IPS DF 4.7 (cell line): ENCODE results near the gene DIDO1.
"Not testable (repeated sequence)": the region's sequence is repeated elsewhere in the genome, so short reads cannot be mapped to it uniquely, and the experiment has no call there.

Source experiments
- DNase-seq: peaks from one replicate; pipeline ENCODE4 v3.0.0-alpha.2; 2013; ENCODE audit warnings: low spot score; ENCODE audit errors: extremely low read depth

The DIDO1 gene

GRCh38 chr20:62880147-62880934 is 46.0 kb downstream of the DIDO1 start:
- DNase-seq, result no peak

DNA sequence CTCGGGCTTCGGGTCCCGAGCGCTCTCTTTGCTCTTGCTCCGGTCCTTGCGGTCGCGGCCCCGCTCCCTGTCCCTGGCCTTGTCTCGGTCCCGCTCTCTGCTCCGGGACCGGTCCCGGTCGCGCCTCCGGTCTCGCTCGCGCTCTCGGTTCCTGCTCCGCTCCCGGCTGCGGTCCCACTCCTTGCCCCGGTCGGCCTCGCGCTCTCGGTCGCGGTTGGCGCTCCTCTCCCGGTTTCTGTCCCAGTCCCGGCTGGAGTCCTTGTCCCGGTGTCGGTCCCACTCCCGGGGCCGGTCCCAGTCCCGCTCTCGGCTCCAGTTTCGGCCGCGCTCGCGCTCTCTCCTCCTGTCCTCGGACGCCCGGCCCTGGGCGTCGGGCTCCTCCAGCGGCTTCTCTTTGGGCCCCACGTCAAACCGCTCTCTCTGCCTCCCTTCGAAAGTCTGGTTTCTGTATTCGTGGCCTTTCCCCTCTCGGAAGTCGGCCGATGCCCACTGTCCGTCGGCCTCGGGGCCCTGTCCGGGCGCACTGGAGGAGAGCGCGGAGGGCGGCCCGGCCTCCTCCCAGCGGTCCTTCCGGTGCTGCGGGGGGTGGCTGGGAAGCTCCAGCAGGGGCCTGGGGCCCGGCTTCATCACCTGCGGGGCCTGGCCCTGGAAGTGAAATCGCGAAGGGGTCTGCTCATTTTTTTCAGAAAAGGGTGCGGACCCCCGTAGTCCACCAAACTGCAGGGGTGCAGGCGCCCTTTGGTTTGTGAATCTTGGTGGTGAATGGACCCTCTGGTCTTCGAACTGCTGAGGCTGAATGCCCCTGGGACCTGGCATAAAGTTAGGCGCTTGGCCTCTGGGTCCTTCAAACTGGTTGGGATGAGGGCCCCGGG is 46.8 kb downstream of the DIDO1 start:
- no peak for DNase-seq

DNA sequence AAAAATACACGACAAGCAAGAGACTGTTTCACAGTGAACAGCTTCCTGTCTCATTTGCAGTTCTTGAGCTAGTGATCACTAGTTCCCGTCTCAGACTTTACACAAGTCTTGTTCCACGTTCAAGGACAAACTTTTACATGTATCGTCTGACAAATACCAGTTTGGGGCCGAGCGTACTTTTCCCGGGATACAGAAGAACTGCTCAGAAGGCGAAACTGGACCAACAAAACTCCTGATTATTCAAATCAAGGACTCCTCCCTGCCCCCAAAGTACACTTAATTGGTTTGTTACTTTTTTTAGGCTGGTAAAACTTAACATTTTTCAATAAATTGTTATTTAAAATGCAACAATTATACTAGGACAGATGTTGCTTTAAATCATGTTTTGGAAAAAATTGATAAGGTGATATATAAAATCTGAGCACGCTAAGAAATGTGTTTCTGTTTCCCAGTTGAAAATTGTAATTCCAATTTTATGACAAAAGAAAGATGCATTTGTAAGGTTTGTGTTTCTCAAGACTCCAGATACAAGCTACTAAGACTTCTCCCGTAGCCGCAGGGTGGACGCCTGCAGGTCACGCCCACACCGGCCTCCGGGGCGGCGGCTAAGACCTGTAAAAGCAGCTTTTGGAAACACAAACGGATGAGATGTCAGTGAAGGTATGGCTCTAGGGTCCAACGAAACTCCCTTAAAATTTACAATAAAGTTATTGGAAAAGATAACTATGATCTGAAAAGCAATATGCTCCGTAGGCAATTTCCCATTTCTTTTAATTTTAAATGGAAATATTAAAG is 47.9 kb downstream of the DIDO1 start:
- DNase-seq, result no peak

GRCh38 chr20:62876902-62877816 is 49.1 kb downstream of the DIDO1 start:
- DNase-seq, result no peak

DNA sequence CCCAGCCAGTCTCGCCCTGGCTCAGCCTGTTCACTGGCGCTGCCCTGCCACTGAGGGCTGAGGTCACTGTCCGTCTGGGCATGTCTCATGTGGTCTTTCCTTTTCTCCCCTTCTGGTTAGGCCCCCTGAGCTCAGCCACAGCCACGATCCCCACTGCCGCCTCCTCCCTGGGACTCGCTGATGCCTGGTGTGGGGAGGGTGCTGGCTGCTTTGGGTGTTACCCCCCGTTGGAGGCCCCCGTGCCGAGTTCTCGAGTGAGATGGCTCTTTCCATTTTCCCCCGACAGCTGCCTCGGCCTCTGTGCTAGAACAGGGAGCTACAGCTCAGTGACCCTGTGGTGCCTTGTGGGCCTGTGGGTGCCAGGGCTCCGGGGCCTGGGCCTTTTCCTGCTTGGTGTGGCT is 49.8 kb downstream of the DIDO1 start:
- DNase-seq, result no peak

DNA sequence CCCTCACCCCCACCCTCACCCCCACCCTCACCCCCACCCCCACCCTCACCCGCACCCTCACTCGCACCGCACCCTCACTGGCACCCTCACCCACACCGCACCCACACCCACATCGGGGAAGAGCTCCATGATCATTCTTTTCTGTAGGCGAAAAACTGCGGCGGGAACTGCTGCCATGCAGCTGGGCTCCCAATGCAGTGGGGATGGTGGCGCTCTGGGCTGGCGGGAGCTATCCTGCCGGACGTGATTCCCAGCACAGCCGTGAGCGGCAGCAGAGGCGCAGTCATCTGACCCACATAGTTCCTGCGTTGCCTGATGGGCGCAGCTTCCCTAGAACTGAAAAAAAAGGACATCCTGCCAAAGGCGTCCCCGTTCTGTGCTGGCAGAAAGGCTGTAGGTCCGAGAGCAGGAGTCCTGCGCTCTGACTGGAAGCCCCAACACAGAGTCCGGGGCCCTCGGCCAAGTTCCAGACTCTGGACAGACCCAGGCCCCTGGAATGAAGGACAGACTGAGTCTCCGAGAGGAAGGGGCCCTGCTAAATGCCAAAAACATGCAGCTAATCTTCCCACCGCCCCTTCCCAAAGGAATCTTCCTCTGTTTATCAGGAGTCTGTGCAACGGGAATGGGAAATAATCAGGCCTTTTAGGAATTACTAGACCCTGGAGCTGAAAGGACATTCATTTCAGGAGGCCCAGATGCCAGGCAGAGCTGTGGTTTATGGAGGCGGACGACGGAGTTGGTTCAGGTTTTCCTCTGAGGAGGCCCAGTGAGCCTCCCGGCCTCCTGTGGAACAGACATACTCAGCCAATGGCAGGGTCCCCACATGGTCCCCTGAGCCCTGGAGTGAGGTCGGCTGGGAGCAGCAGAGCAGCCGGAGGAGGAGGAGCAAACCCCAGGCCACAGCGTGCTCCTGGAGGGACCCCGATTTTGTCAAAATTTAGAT is 50.6 kb downstream of the DIDO1 start:
- no peak for DNase-seq

- no peak for DNase-seq
Observed at GRCh38 chr20:62874964-62875344, 51.4 kb downstream of the DIDO1 start.

DNA sequence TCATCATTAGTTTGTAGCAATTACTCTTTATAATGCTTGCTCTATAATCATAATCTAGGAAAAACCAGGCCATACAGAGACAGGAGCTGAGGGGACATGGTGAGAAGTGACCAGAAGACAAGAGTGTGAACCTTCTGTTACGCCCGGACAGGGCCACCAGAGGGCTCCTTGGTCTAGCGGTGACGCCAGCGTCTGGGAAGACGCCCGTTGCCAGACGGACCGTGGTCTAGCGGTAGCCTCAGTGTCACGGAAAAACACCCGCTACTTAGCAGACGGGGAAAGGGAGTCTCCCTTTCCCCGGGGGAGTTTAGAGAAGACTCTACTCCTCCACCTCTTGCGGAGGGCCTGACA is 52.6 kb downstream of the DIDO1 start:
- DNase-seq, result not testable (repeated sequence)

DNA sequence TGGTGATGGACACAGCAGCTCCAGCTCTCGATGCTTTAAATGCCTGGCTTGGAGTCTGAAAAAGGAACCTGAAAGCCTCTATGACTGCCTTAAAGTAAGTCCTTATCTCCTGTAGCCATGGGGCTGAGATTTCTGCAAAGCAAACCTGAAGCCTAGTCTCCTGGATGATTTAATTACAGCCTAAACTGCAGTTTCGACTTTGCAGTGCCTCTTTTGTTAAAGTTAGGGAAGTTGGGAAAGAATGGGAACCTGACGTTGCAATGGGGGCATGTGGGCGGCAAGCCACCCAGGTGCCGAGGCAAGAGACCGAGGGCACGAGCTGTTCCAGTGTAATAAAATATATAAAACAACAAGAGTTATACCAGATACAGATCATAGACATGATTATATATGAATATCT is 53.0 kb downstream of the DIDO1 start:
- no peak for DNase-seq

- DNase-seq, result no peak
Observed at GRCh38 chr20:62872862-62873261, 53.4 kb downstream of the DIDO1 start.

DNA sequence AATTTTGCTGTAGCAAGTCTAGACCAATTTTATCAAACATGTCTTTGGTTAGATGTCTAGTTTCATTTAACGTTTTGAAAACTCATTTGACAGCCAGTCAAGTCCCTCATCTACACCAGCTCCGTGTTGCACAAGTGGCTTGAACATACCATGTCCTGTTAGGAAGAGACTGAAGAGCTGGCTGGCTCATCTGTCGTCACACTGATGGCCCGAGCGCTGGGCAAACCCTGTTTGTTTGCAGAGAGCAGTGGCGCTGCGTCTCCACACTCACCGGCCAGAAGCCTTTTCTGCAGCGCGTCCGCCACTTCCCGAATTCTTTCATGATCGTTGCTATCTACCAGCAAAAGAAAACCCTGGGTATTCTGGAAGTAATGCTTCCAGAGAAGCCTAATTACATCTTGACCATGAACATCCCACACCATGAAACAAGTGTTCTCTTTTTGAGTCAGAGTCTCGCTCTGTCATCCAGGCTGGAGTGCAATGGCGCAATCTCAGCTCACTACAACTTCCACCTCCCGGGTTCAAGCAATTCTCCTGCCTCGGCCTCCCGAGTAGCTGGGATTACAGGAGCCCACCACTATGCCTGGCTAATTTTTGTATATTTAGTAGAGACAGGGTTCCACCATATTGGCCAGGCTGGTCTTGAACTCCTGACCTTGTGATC is 54.0 kb downstream of the DIDO1 start:
- no peak for DNase-seq

DNA sequence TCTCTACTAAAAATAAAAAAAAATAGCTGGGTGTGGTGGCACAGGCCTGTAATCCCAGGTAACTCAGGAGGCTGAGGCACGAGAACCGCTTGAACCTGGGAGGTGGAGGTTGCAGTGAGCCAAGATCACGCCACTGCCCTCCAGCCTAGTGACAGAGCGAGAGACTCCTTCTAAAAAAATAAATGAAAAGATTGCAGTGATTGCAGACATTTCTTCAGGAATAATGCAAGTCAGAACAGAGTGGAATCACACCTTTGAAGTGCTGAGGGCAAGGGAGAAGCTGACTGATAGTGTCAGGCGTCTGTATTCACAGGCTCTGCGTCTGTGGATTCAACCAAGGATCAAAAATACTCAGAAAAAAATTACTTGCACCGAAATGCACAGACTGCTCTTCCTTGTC is 62.1 kb downstream of the DIDO1 start:
- DNase-seq, result no peak

DNA sequence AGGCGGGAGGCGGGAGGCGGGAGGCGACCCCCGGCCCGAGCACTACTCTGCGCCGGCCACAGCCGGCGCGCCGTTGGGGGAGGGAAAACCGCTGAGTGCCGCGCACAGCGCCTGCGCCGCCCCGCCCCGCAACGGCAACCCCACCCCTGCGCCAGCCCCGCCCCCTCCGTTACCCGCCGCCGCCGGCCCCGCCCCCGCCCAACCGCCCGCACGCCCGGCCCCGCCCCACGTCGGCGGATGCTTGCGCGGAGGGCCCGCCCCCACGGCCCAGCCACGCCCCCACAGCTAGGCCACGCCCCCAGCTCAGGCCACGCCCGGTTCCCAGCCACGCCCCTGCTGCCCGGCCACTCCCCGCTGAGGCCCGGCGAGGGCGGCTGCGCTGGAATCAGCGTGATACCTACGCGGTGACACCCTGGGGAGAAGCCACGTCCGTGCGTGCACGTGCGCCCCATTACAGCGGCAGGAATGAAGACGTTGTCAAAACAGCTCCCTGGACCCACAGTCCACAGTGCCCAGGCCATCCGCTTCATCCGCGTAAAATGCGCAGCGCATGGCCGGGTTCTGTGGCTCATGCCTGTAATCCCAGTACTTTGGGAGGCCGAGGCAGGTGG is 64.5 kb downstream of the DIDO1 start, which contains the start of gene TCFL5:
Gene TCFL5, minus strand, starts transcription at position 97 of the 611 bp plus-strand sequence. CDS start 152 bp downstream, outside the sequence.
- no peak for DNase-seq

DNA sequence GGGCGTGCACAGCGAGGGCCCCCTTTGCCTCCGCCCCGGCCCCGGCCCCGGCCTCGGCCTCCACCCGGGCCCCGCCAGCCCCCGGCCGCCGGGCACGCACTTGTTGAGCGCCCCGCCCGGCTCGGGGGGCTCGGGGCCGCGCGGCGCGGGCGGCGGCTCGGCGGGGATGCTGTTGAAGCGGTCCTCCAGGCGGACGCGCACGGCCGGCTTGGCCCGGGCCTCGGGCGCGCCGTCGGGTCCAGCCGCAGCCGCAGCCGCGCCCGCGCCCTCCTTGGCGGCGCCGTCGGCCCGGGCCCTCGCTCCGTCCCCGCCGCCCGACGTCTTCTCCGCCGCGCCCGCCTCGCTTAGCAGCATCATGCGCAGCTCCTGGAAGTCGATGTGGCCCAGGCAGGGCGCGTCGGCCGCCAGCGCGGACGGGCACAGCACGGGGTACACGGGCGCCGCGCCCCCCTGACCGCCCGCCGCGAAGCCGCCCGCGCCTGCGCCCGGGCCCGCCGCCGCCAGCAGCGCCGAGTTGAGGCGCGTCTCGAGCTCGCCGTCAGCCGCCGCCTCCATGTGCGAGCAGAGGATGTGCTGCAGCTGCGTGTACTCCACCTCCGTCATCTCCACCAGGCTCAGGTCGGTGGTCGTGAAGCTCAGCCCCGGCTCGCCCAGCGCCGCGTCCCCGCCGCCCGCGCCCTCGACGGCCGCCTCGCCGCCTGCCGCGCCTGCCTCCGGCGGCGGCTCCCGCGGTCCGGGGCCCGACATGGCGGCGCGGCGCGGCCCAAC is 65.2 kb downstream of the DIDO1 start:
- no peak for DNase-seq

- no peak for DNase-seq
Observed at GRCh38 chr20:62860391-62860923, 65.8 kb downstream of the DIDO1 start.

GRCh38 chr20:62859721-62860120 is 66.6 kb downstream of the DIDO1 start:
- DNase-seq, result no peak

DNA sequence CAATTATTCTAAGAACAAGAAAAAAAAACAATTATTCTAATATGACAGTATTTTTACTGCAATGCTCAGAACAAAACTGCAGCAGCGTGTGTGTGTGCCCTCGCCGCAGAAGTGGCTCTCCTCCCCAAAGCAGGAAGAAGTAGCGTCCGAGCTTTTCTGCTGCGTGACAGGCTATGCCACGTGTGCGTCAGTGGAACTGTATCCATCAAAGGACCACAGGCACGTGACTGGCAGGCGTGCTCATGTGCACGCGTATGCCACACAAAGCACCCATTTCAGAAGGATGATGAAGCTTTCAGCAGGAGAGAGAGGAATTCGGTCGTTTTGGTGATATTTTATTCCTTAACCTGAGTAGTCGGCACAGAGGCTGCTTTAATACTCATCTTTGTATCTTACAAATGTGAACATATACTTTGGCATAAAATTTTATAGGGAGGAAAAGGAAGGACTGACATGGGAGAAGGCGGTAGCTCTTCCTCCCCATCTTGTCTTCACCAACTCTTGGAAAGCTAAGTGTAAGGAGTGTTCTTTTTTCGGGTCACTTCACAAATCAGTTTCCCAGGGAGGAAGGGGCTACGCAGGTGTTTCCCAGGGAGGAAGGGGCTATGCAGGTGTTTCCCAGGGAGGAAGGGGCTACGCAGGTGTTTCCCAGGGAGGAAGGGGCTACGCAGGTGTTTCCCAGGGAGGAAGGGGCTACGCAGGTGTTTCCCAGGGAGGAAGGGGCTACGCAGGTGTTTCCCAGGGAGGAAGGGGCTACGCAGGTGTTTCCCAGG is 68.1 kb downstream of the DIDO1 start:
- no peak for DNase-seq
